Hepatic stellate cell (primary cell): ENCODE results near the gene LILRA1.
"Not testable (repeated sequence)": the region's sequence is repeated elsewhere in the genome, so short reads cannot be mapped to it uniquely, and the experiment has no call there.

ENCODE experiments used
- DNase-seq: peaks from one replicate; pipeline ENCODE4 v3.0.0; 2011; ENCODE audit warnings: low spot score

LILRA1 gene

GRCh38 chr19:54577334-54577733 is 16.1 kb upstream of the LILRA1 start:
- no peak for DNase-seq

DNA sequence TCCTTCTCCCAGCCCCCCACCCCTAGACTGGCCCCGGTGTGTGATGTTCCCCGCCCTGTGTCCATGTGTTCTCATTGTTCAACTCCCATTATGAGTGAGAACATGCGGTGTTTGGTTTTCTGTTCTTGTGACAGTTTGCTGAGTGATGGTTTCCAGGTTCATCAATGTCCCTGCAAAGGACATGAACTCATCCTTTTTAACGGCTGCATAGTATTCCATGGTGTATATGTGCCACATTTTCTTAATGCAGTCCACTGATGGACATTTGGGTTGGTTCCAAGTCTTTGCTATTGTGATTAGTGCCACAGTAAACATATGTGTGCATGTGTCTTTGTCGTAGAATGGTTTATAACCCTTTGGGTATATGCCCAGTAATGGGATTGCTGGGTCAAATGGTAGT is 15.2 kb upstream of the LILRA1 start:
- DNase-seq: not testable (repeated sequence)

- no peak for DNase-seq
Observed at GRCh38 chr19:54586397-54586796, 7.0 kb upstream of the LILRA1 start.

DNA sequence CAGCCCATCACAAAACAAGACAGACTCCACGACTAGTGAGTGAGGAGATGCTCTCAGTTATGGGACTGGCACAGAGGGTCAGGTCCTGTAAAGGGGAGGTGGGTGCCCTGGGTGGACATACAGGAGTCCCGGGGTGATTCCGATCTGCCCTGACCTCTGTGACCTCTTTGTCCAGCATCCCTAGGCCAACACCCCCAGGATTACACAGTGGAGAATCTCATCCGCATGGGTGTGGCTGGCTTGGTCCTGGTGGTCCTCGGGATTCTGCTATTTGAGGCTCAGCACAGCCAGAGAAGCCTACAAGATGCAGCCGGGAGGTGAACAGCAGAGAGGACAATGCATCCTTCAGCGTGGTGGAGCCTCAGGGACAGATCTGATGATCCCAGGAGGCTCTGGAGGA is 6.4 kb upstream of the LILRA1 start:
- no peak for DNase-seq

- not testable (repeated sequence) for DNase-seq
Observed at GRCh38 chr19:54593931-54594626, 647 bp downstream of the LILRA1 start.

- no peak for DNase-seq
Observed at GRCh38 chr19:54594737-54595136, 1.3 kb downstream of the LILRA1 start.

DNA sequence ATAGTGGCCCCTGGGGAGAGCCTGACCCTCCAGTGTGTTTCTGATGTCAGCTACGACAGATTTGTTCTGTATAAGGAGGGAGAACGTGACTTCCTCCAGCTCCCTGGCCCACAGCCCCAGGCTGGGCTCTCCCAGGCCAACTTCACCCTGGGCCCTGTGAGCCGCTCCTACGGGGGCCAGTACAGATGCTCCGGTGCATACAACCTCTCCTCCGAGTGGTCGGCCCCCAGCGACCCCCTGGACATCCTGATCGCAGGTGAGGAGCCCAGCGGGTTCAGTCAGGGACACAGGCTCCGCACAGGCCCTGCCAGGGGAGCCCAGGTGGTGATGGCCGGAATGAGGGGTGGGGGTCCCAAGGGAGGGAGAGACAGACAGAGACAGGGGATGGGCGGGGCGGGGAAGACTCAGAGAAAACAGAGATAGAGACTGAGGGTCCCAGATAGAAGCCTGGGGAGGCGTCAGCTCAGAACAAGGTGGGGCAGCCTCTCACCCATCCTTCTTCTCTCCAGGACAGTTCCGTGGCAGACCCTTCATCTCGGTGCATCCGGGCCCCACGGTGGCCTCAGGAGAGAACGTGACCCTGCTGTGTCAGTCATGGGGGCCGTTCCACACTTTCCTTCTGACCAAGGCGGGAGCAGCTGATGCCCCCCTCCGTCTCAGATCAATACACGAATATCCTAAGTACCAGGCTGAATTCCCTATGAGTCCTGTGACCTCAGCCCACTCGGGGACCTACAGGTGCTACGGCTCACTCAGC is 2.4 kb downstream of the LILRA1 start:
- DNase-seq: not testable (repeated sequence)

DNA sequence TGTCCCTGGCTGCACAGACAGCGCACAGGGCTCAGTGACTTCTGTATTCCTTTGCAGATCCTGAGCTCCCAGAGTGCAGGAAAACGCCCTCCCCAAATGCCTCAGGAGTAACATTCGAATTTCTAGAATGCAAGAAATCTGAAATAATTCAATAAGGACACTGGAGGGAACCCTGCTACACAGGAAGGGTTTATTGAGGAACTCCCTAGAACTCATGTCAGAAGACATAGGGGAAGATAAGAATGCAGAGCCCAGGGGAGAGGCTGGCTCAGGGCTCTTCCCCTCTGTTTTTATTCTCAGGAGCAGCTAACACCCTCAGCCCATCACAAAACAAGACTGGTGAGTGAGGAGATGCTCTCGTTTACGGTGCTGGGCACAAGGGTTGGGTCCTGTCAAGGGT is 6.8 kb downstream of the LILRA1 start:
- no peak for DNase-seq

DNA sequence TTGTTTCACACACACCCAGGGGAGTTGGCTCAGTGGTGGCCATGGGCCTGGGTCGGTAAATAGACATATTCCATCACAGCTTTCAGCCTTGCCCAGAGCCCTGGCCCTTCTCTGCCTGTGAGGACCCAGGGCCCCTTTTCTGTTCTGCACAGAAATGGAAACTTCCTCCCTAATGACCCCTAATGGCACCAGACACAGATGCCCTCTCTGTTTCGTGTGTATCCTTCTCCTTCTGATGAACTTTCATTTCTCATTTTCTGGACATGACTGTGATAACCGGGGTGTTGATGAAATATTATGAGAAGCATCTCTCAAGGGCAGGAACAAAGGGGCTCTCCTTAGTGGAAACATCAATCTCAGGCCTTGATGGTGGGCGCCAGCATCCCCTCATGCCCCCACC is 12.8 kb downstream of the LILRA1 start:
- DNase-seq: no peak

GRCh38 chr19:54606891-54607784 is 13.7 kb downstream of the LILRA1 start:
- no peak for DNase-seq

DNA sequence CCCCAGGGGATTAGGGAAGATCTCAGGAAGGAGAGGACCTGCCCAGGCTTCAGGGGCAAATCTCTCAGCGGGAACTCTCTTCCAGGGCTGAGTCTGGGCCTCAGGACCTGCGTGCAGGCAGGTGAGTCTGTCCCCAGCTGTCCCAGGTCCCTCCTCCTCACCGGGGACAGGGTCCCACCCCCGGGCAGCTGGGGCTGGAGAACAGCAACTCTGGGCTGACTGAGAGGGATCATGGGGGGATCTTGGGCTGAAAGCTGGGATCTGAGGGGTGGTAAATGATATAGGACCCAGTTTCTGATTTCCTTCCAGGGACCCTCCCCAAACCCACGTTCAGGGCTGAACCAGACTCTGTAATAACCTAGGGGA is 14.3 kb downstream of the LILRA1 start:
- DNase-seq: no peak

GRCh38 chr19:54608205-54608604 is 14.8 kb downstream of the LILRA1 start:
- no peak for DNase-seq

DNA sequence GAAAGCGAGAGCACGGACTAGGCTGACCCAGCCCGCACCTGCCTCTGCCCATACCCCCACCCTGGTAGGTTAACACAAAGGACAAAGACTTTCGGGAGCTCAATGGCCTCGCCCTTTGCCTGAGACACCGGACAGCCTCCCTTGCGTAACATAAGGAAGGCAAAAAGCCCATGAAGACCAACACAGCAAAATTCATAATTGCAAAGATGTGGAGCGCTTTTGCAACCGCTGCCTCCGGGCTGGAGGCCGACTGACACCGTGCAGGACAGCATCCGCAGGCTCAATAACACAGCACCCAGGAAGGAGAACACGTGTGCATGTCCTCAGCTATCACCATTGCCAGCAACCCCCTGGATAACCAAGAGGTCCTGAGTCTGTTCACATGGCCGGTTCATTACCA is 15.4 kb downstream of the LILRA1 start:
- no peak for DNase-seq

DNA sequence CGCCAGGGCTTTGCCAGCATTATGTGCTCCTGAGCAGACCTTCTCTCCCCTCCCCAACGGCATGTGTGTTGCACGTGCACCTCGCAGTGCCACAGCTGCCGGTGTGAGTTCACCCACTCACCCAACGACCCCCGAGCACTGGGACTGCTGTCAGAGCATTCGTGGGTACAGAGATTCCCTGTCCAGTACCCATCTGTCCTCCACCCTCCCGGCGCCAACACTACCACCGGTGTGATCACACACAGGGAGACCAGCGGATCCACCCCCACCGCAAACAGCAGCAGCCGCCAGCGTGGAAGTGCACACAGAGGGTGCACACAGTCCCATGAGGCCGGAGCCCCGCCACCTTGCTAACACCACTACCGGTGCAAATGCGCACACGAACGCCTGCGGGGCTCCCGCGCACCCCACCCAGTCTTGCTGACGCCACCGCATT is 15.9 kb downstream of the LILRA1 start:
- DNase-seq: no peak

GRCh38 chr19:54612428-54612827 is 19.0 kb downstream of the LILRA1 start:
- DNase-seq: no peak

GRCh38 chr19:54614726-54615125 is 21.3 kb downstream of the LILRA1 start:
- DNase-seq: no peak

DNA sequence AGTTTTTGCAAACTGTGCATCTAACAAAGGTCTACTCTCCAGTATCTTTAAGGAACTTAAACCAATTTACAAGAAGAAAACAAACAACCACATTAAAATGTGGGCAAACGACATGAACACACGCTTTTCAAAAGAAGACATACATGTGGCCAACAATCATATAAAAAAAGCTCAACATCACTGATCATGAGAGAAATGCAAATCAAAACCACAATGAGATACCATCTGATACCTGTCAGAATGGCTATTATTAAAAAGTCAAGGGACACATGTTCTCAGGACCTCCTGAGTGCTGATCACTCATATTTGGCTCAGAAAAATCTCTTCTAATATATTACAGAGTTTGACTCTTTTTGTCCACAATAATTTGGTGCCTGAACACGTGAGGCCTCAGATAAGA is 22.6 kb downstream of the LILRA1 start:
- no peak for DNase-seq

GRCh38 chr19:54616821-54617560 is 23.6 kb downstream of the LILRA1 start:
- no peak for DNase-seq

- no peak for DNase-seq
Observed at GRCh38 chr19:54620464-54620863, 27.0 kb downstream of the LILRA1 start.

DNA sequence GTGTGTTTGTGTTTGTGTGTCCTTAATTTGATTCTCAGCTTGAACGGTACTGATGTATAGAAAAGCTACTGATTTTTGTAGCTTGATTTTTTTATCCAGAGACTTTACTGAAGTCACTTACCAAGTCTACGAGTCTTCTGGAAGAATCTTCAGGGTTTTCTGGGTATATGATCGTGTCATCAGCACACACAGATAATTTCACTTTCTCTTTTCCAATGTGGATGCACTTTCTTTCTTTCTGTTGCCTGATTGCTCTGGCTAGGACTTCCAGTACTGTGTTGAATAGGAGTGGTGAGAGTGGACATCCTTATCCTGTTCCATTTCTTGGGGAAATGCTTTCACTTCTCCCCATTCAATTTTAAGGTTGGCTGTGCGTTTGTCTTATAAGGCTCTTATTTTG is 29.0 kb downstream of the LILRA1 start:
- DNase-seq: no peak

GRCh38 chr19:54624234-54624633 is 30.8 kb downstream of the LILRA1 start:
- DNase-seq: not testable (repeated sequence)
